ENCODE results near the gene LRRC8E.
"Not testable (repeated sequence)": the region's sequence is repeated elsewhere in the genome, so short reads cannot be mapped to it uniquely, and the experiment has no call there.

The LRRC8E gene

DNA sequence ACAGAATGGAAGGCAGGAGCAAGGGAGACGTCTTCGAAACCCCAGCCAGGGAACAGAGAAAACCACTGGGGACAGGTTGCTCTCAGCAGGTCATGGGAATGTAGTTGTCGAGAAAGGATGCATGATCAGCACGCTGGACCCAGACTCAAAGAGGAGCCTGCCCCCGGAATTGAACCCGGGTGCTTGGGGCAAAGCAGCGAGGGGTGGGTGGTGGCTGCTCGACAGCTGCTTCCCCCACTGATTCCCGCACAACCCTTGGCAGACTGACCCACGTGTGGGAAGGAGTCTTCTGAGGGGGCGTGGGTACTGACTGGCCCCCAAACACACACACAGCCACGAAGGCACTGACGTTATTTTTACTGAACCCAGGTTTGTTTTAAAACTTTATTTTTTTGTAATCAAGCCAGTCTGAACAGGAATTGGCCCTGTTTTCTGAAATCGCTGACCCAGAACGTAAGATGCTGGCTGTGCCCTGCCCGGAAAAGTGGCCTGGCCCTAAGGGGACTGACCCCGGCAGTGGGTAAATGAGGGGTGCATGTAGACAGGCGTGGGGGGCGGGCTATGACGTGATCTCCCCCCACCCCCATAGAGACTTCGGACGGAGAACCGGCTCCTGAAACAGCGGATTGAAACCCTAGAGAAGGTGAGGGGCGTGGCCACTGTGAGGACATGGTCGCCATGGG, 32.7 kb upstream of the LRRC8E start:
- DNase-seq = no peak

DNA sequence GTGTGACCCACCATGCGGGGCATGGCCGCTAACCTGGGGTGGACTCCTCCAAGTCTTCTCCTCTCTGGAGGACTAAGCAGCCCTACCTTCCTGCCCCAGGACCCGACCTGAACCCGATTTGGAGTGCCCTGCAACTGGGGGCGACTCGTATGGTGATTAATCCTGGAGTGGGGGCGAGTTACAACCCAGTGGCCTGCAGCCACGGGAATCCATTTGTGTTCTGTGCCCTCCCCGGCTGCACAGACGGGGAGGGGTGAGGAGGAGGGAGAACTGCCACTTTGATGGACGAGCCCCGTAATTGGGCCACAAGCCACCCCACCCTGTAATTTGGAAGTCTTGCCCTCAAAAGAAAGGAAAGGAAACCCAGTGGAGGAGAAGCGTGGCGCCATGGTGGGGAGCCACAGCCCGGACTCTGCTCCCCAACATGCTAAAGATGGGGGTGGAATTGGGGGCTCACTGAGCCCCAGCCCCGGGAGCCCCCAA, 32.2 kb upstream of the LRRC8E start:
- no peak for DNase-seq

DNA sequence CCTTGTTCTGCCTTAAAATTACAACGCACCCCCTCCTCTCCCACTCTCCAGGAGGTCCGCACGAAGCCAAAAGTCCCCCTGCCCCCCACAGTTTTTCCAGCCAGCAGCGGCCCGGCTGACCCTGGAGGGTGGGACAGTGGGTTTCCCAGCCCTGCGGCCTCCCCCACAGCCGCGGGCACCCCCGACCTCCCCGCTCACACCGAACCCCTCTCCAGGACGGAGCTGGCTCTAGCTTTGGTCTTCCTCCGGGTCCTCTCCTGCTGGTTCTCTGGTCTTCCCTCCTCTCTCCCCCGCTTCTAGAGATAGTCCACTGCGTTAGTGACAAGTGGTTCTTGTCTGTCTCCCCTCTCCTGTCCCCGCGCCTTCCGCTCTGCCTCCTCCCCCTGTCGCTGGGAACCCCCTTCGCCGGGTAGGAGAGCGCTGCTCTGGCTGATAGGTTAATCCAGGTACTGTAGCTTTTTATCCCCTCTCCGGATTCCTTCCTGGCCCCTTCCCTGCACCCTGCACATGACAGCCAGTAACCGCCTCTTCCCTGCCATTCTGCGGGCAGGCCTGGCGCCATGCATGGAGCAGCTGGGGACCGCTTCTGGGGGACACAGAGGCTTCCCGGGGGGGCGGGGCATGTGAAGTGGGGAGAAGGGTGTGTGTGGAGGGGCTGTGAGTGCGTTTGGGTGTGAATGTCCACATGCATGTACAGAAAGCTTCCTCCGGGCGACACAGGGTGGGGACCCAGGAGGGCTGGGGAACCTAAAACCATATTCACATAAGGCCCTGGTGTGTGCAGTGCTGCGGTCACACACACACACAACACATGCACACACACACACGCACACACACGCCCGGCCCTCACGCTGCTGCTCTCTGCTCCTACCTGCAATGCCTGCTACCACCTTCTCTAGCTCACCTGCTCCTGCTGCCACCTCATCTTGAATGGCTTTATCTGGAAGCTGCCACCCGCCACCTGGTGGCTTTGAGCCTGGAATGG, 31.3 kb upstream of the LRRC8E start:
- no peak for DNase-seq

DNA sequence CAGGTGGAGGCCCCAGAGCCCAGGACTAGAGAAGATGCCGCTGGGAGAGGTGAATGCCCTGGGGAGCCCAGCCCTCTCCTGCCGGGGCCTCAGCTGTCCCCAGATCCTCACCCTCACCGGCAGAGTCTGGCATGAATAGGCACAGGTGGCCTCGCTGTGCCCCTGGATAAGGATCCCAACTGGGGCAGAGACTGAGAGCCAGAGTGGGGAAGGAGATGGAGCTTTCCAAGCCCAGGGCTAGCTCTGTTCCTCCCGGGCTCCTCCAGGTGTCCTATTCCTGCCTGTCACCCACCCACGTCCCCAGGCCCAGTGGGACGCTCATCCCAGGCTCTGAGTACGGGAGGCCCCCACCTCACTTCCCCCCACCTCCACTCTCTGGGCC, 30.6 kb upstream of the LRRC8E start:
- DNase-seq = no peak

DNA sequence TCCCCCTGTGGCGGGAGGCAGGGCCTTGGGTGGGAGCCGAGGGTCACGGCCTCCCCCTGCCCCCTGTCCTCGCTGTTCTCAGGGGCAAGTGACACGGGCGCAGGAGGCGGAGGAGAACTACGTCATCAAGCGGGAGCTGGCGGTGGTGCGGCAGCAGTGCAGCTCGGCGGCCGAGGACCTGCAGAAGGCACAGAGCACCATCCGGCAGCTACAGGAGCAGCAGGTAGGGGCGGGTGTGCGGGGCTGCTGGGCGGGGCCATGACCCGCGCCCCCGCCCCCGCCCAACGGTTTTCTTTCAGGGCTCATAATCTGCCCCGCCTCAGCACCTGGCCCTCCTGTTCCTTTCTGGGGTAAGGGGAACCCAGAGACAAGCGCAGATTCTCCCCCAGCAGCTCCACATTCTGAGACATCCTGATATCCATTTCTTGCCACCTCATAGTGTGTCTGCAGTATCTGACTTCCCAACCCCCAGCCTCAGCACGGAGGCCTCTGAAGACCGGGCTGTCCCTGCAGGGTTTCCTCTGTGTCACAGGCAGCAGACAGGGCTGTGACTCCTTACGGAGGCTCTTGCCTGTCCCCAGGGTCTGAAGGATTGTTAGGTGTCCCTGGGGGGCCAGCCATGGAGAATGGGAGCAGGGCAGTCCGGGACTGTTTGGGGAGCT, 30.1 kb upstream of the LRRC8E start:
- peak in 1 of 5 experiments; percentile 60 for DNase-seq

DNA sequence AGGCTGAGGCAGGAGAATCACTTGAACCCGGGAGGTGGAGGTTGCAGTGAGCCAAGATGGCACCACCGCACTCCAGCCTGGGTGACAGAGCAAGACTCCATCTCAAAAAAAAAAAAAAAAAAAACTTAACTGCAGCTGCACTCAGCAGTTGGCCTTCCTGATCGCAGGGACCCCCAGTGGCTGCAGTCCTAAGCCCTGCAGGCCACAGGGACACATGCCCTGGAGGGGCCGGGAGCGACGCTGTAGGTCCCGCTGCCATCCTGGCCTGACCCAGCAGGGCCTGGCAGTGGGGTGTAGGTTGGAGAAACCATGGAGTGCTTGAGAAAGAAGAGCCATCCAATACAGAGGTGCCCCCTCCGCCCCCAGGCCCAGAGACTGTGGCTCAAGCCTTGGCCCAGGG, 29.2 kb upstream of the LRRC8E start:
- not testable (repeated sequence) for DNase-seq

DNA sequence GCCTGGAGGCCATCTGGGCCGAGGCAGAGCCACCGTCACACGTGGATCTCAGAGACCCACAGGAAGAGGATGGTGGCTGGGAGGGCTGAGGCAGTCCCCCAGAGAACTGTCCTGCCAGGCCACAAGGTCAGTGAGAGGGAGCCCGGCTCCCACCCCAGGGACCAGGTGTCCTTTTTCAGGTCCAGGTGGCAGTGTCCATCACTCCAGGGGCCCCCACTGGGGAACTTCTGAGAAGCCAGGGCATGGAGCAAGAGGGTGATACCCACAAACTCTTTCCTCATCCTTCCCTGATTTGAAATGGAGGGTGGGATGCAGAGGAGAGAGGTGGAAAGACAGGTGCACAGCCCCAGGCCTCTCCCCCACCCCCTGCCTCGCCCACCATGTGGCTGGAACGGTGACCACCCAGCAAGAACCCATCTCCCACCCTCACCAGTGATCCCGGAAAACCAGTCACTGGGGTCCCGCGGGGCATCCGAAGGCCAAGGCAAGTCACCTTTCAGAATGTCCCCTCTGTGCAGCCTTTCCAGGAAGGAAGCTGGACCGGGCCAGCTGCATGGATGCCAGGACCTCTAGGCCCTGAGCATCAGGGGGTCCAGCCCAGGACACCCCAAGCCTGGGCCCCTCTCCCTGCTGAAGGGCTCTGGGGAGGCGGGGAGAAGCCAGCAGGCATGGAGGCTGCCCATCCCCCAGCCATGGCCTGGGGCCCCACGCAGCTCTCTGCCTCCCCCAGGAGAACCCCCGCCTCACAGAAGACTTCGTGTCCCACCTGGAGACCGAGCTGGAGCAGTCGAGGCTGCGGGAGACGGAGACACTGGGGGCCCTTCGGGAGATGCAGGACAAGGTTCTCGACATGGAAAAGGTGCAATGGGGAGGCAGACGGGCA, 28.2 kb upstream of the LRRC8E start:
- no peak for DNase-seq

DNA sequence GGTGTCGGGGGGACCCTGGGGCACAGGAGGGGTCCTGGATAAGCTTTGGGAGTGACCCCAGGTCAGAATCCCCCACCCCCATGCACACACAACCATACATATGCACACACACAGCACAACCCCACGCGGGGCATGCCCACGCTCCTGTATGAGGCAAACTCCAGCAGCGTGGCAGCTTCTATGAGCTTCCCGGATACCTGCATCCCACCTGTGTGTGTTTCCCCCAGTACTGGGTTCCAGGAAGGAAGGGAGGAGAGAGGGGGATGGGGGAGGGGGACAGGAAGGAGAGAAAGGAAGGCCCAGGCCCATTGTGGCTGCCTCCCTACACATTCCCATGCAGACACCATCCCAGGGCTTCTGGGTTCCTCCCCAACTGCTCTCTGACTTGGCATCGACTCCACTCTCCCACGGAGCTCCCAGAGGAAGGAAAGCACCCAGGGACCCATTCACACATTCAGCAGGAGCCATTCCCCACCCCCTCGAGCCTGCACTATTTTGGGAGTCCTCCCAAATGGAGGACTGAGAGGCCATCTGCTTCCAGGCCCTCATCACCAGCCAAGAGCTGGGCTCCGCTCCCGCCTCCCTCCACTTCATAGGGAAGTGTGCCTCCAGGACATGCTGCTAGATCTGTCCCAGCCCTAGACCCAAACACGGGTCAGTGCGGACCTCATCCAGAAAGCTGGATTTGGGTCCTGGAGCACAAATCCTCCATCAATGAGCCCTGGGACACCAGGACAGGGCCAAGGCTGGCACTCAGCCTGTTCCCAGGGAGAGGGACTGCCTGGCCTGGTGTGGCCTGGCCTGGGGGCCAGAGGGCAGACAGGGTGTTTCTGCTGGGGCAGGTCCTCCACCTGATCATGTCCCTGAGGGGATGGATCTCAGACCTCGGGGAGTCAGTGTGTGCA, 27.3 kb upstream of the LRRC8E start:
- no peak for DNase-seq

DNA sequence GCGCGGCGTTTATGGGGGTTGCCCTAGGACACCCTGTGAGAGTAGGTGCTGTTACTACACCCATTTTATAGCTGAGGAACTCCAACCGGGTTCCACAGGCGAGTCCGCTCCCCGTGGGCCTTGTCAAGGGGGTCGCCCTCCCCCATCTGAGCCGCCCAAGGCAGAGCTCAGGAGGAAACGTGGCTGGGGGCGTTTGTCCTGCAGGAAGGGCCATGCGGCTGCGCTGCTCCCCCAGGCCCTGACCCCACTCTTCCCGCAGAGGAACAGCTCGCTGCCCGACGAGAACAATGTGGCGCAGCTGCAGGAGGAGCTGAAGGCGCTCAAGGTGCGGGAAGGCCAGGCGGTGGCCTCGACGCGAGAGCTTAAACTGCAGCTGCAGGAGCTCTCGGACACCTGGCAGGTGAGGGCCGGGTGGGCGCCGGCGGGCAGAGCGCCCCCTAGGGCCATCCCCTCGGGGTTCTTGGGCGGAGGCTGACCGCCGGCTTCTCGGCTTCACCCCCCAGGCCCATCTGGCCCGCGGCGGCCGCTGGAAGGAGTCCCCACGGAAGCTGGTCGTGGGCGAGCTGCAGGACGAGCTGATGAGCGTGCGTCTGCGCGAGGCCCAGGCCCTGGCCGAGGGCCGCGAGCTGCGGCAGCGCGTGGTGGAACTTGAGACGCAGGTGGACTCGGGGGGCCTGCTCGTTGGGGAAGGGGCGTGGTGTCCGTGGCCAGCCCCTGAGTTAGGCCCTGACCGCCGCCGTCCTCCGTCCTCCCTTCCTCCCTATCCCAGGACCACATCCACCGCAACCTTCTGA, 26.5 kb upstream of the LRRC8E start:
- no peak for DNase-seq

DNA sequence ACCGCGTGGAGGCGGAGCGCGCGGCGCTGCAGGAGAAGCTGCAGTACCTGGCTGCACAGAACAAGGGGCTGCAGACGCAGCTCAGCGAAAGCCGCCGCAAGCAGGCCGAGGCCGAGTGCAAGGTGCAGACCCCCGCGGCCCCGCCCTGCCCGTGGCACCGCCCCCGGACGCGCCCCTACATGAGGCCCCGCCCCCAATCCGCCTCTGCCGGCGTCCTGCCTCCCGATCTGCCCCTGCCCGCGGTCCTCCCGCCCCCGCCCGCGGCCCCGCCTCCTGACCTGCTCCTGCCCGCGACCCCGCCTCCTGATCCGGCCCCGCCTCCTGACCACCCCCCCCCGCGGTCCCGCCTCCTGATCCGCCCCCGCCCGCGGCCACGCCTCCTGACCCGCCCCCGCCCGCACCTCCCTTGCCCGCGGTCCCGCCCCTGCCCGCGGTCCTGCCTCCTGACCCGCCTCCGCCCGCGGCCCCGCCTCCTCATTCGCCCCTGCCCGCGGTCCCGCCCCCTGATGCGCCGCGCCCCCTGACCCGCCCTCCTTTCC, 25.8 kb upstream of the LRRC8E start:
- peak; percentile 41 to 76 (median 60) for DNase-seq

DNA sequence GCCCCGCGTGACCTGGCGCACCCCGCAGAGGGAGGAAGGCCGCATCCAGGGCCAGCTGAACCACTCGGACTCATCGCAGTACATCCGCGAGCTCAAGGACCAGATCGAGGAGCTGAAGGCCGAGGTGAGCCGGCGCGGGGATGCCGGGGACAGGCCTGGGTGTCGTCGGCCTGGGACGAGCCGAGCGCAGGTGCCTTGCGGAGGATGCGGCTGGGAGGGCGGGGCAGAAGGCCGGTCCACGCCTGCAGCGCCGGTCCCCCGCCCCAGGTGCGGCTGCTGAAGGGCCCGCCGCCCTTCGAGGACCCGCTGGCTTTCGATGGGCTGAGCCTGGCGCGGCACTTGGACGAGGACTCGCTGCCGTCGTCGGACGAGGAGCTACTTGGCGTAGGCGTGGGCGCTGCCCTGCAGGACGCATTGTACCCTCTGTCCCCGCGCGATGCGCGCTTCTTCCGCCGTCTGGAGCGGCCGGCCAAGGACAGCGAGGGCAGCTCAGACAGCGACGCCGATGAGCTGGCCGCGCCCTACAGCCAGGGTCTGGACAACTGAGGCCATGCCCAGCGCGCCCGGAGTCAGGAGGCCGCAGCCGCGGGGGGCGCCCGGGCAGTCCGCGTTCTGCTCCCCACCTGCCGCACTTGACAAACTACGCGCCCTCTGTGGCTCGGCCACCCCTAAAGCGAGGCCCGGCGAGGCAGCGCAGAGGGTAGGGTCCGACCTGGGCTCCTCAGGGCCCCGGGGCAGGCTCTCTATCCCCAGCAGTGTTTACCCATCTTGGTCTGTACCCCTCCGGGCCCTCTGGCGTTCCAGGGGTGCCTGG, 24.9 kb upstream of the LRRC8E start:
- no peak for DNase-seq

DNA sequence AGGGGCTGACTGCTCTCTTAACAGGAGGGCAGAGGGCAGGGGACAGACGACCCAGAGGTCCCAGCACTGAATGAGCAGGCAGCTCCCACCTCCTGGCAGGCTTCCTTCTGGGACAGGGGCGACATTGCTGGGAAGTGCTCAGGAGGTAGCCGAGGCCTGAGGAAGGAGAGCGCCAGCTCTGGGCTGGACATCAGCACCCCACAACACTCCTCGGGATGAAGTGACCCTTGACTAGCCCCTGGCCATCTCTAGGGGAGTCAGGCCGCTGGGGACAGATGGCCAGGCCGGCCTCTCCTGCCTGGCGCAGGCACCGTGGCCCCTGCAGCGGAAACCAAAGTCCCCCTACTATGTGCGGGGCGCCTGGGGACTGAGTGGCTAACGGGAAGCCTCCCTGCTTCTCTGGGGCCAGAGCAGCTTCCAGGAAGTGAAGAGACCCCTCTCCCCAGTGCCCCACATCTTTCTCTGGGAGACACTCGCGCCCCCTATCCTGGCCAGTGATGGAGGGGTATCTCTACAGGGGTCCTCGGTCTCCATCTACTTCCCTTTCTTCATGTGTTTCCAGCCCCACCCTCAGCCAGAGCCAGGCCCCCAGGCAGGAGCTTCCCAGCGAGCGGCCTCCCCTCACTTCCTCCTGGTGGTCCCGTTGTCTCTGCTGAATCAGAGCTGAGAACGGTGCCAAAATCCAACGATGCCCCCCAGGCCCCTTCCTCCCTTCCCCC, 24.2 kb upstream of the LRRC8E start:
- no peak for DNase-seq

DNA sequence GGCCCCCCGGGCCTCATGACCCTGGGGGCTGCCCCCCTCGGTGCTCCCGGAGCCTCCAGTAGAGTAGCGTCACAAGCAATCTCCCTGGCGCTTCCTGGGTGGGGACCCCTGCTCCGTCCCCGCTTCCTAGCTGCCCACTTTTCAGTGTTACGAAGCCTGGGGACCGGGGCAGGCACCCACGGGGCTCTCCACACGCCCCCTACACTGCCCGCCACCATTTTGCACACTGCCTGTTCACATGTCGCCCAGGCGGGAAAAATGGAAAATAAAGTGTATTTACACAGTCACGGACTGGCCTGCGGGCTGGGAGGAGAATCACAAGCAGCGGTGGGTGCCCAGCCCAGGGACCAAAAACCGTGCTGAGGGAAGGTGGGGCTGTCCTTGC, 23.6 kb upstream of the LRRC8E start:
- no peak for DNase-seq

DNA sequence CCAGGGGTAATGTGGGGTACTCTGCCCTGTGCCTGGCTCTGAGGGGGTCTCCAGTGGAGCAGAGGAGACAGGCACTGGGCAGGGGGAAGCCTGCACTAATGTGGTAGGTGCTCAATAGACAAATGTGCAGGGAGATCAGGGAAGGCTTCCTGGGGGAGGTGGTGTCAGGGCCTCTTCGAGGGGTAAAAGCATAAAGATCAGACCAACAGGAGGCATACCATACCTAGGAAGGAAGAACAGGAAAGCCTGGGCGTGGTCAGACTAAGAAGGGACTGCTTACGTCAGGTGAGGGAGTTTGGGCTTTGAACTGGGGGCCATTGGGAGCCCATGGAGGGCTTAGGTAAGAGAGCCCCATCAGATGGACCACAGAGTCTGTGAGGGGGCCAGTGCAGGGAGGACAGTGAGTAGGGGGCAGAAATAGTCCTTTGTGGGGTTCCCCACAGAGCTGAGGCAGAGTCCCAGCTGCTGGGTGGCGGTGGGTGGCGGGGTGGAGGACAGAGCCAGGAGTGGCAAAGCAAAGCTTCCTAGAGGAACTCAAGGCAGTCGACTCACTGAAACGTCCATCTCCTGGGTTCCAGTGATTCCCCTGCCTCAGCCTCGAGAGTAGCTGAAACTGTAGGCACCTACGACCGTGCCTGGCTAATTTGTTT, 22.9 kb upstream of the LRRC8E start:
- DNase-seq = no peak

DNA sequence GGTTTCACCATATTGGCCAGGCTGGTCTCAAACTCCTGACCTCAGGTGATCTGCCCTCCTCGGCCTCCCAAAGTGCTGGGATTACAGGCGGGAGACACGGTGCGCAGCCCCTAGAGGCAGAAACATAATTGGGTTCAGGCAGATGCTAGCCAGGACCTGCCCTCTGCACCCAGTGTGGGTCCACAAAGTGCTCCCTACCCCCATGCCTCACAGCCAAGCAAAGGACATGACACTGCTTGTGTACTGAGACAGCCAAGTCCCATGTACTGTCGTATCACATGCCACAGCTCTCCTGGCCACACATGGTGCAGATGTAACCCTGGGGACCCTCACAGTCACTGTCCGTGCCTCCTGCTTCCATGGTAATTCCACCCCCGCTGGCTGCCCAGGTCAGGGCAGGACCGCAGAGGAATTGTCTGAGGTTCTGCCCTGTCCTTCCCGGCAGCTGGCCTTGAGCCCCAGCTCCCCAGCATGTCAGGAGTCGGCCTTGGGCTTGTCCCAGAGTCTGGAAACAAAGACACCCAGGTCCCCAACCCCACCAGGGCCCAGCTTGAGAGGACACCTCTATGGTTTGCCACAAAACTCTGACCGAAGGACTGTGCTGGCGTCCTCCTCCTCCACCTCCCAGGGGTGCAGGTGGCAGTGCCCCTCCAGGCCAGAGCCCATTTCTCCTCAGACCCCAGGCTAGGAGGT, 21.8 kb upstream of the LRRC8E start:
- no peak for DNase-seq

DNA sequence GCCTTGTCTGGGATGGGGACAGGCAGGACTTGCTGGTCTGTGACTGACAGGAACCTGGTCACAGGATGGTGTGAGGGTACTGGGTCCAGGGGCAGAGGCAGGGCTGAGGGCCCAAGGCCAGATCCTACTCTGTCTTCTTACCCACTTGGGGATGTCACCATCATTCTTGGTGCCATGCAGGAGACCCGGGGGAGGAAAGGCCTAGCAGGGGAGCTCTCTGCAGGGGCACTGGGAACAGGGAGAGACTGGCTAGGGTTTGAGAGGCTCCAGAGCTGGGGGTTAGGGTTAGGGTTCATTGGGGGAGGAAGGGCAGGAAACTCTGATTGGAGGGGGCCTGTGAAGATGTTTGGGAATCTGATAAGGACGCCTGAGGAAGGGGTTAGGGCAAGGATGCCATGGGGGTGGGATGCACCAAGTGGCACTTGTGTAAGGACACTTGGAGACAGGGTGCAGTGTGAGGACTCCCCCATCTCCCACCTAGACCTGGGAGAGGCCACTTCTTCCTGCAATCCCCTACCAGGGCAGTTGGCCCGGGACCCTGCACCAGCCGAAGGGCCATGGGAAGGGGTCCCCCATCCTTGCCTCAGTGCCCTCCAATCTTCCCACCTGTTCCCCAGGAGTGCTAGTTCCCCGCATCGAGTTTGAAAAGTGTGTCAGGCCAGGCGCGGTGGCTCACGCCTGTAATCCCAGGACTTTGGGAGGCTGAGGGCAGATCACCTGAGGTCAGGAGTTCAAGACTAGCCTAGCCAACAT, 21.0 kb upstream of the LRRC8E start:
- DNase-seq = no peak

DNA sequence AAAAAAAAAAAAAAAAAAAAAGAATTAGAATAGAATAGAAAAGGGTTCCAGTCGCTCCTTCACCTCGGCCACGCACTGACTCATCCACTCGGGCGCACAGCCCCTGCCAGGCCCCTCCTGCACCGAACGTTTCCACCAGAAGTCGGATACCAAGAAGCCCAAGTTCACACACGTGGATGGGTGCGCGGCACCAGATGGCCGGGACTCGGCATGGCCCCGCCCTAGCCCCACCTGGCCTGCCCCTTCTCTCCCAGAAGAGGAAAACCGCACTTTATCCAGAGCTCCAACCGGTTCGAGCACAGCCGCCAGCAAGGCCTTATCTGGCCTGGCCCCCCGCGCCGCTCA, 20.0 kb upstream of the LRRC8E start:
- no peak for DNase-seq

All from T-helper 2 cell (primary cell).